ENCODE results near the gene CRX. TPM values are rescaled to one million over a fixed set of nuclear protein-coding genes. Genes with fewer than 3 reads are reported as not detected.
"Not testable (repeated sequence)": the region's sequence is repeated elsewhere in the genome, so short reads cannot be mapped to it uniquely, and the experiment has no call there.

CRX gene
- not detected for polyA plus RNA-seq (2012; ENCODE audit: low read depth, missing spikeins)

DNA sequence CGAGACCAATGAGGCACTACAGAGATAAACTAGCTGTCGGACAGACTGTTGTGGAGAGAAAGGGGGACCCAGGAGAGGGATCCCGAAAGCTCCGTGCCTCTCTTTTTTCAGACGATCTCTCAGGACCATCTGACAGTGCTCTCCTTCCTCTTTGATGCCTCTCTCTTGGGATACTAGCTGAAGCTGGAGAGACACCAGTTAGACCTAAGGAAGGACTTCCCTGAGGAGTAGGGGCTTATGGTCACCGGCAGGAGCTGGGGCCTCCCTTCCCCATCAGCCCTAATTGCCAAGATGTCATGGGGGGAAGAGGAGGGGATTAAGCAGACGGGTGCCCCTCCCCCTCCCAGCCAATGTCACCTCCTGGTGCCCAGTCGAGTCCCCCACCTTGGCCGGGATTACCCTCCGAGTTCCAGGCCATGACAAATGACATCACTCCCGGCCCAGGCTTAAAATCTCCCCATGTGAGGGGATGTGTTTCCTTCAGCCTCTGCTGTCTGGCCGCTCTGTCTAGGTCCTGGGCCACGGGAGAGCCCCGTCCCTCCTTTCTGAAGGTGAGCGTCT lies at the start of gene CRX:
Gene CRX, plus strand, starts transcription at position 478 of the 561 bp plus-strand sequence. CDS start 12,507 bp downstream, outside the sequence.
- DNase-seq (ENCODE audit: insufficient read length, low spot score): no peak
- no peak for FAIRE-seq
- TF ChIP-seq PAX5 (IDR thresholded peaks at IDR 0.05; ENCODE audit: insufficient read depth, low read length, severe bottlenecking) (no peak), POLR2AphosphoS5 (IDR thresholded peaks at IDR 0.05; ENCODE audit: low read depth, low read length) (no peak), TAF1 (IDR thresholded peaks at IDR 0.05; ENCODE audit: low read depth, low read length) (no peak), POU2F2 (IDR thresholded peaks at IDR 0.05; ENCODE audit: low read depth, low read length) (no peak), SPI1 (IDR thresholded peaks at IDR 0.05; ENCODE audit: low read depth, low read length) (no peak), POLR2A (IDR thresholded peaks at IDR 0.05; ENCODE audit: low read depth, low read length) (no peak)

GRCh38 chr19:47776568-47776967 lies 45.2 kb upstream of the CRX start:
- DNase-seq (ENCODE audit: insufficient read length, low spot score) (no peak), FAIRE-seq (no peak)
- no peak for TF ChIP-seq POLR2AphosphoS5 (IDR thresholded peaks at IDR 0.05; ENCODE audit: low read depth, low read length)
- TF ChIP-seq POLR2A (IDR thresholded peaks at IDR 0.05; ENCODE audit: low read depth, low read length): no peak
- TF ChIP-seq SPI1 (IDR thresholded peaks at IDR 0.05; ENCODE audit: low read depth, low read length): no peak
- no peak for TF ChIP-seq TAF1 (IDR thresholded peaks at IDR 0.05; ENCODE audit: low read depth, low read length)
- TF ChIP-seq POU2F2 (IDR thresholded peaks at IDR 0.05; ENCODE audit: low read depth, low read length): no peak
- no peak for TF ChIP-seq PAX5 (IDR thresholded peaks at IDR 0.05; ENCODE audit: insufficient read depth, low read length, severe bottlenecking)

GRCh38 chr19:47777245-47778048 lies 44.3 kb upstream of the CRX start:
- DNase-seq (ENCODE audit: insufficient read length, low spot score); FAIRE-seq: not testable (repeated sequence)

- peak; percentile 92 for TF ChIP-seq POLR2A (IDR thresholded peaks at IDR 0.05; ENCODE audit: low read depth, low read length)
- TF ChIP-seq SPI1 (IDR thresholded peaks at IDR 0.05; ENCODE audit: low read depth, low read length): no peak
- peak; percentile 59; the same call in 1 of the 2 replicates for TF ChIP-seq POU2F2 (IDR thresholded peaks at IDR 0.05; ENCODE audit: low read depth, low read length)
- peak; percentile 87 for TF ChIP-seq TAF1 (IDR thresholded peaks at IDR 0.05; ENCODE audit: low read depth, low read length)
- TF ChIP-seq POLR2AphosphoS5 (IDR thresholded peaks at IDR 0.05; ENCODE audit: low read depth, low read length): peak; percentile 94
- peak; percentile 94 for TF ChIP-seq PAX5 (IDR thresholded peaks at IDR 0.05; ENCODE audit: insufficient read depth, low read length, severe bottlenecking)
- peak; percentile 98 for DNase-seq (ENCODE audit: insufficient read length, low spot score)
- FAIRE-seq: peak; percentile 92
Observed at GRCh38 chr19:47778049-47778953, 43.4 kb upstream of the CRX start, which contains the start of gene SELENOW. Gene SELENOW, plus strand, starts transcription at chr19:47778703. Its CDS starts 83 bp downstream, at chr19:47778786.

- no peak for DNase-seq (ENCODE audit: insufficient read length, low spot score)
- TF ChIP-seq PAX5 (IDR thresholded peaks at IDR 0.05; ENCODE audit: insufficient read depth, low read length, severe bottlenecking): no peak
- no peak for TF ChIP-seq TAF1 (IDR thresholded peaks at IDR 0.05; ENCODE audit: low read depth, low read length)
- no peak for TF ChIP-seq POLR2A (IDR thresholded peaks at IDR 0.05; ENCODE audit: low read depth, low read length)
- no peak for TF ChIP-seq POU2F2 (IDR thresholded peaks at IDR 0.05; ENCODE audit: low read depth, low read length)
- no peak for TF ChIP-seq POLR2AphosphoS5 (IDR thresholded peaks at IDR 0.05; ENCODE audit: low read depth, low read length)
- no peak for TF ChIP-seq SPI1 (IDR thresholded peaks at IDR 0.05; ENCODE audit: low read depth, low read length)
- peak; percentile 9 for FAIRE-seq
Observed at GRCh38 chr19:47778954-47779351, 42.8 kb upstream of the CRX start.

- no peak for DNase-seq (ENCODE audit: insufficient read length, low spot score)
- TF ChIP-seq POU2F2 (IDR thresholded peaks at IDR 0.05; ENCODE audit: low read depth, low read length) (no peak), SPI1 (IDR thresholded peaks at IDR 0.05; ENCODE audit: low read depth, low read length) (no peak), PAX5 (IDR thresholded peaks at IDR 0.05; ENCODE audit: insufficient read depth, low read length, severe bottlenecking) (no peak), TAF1 (IDR thresholded peaks at IDR 0.05; ENCODE audit: low read depth, low read length) (no peak), POLR2A (IDR thresholded peaks at IDR 0.05; ENCODE audit: low read depth, low read length) (no peak), POLR2AphosphoS5 (IDR thresholded peaks at IDR 0.05; ENCODE audit: low read depth, low read length) (no peak)
Observed at GRCh38 chr19:47779524-47780214, 42.1 kb upstream of the CRX start.

GRCh38 chr19:47780215-47780551 lies 41.6 kb upstream of the CRX start:
- no peak for DNase-seq (ENCODE audit: insufficient read length, low spot score)
- FAIRE-seq: no peak
- TF ChIP-seq POU2F2 (IDR thresholded peaks at IDR 0.05; ENCODE audit: low read depth, low read length) (no peak), POLR2A (IDR thresholded peaks at IDR 0.05; ENCODE audit: low read depth, low read length) (no peak), SPI1 (IDR thresholded peaks at IDR 0.05; ENCODE audit: low read depth, low read length) (no peak), TAF1 (IDR thresholded peaks at IDR 0.05; ENCODE audit: low read depth, low read length) (no peak), PAX5 (IDR thresholded peaks at IDR 0.05; ENCODE audit: insufficient read depth, low read length, severe bottlenecking) (no peak), POLR2AphosphoS5 (IDR thresholded peaks at IDR 0.05; ENCODE audit: low read depth, low read length) (no peak)

More at GRCh38 chr19:47779524-47780214, 42.1 kb upstream of the CRX start:
- no peak for FAIRE-seq

- TF ChIP-seq POU2F2 (IDR thresholded peaks at IDR 0.05; ENCODE audit: low read depth, low read length) (no peak), POLR2A (IDR thresholded peaks at IDR 0.05; ENCODE audit: low read depth, low read length) (no peak), PAX5 (IDR thresholded peaks at IDR 0.05; ENCODE audit: insufficient read depth, low read length, severe bottlenecking) (no peak), TAF1 (IDR thresholded peaks at IDR 0.05; ENCODE audit: low read depth, low read length) (no peak), POLR2AphosphoS5 (IDR thresholded peaks at IDR 0.05; ENCODE audit: low read depth, low read length) (no peak), SPI1 (IDR thresholded peaks at IDR 0.05; ENCODE audit: low read depth, low read length) (no peak)
- no peak for FAIRE-seq
- no peak for DNase-seq (ENCODE audit: insufficient read length, low spot score)
Observed at GRCh38 chr19:47781590-47782262, 40.0 kb upstream of the CRX start.

Measured in GM12891 (cell line).